ENCODE measurements around the gene GRID2.
A peak's percentile ranks its signal among the peaks of the same experiment; 100 is the strongest.

The GRID2 gene

GRCh38 chr4:93084599-93085305, 781.0 kb downstream of the GRID2 start:
- no peak for DNase-seq (ENCODE audit: low spot score)

- peak; percentile 36 for DNase-seq (ENCODE audit: low spot score)
Observed at GRCh38 chr4:93086356-93086755, 782.6 kb downstream of the GRID2 start.

- no peak for DNase-seq (ENCODE audit: low spot score)
Observed at GRCh38 chr4:93092765-93093164, 789.0 kb downstream of the GRID2 start.

GRCh38 chr4:93103042-93103441, 799.3 kb downstream of the GRID2 start:
- DNase-seq (ENCODE audit: low spot score), result no peak

- no peak for DNase-seq (ENCODE audit: low spot score)
Observed at GRCh38 chr4:93116624-93117023, 812.9 kb downstream of the GRID2 start.

- DNase-seq (ENCODE audit: low spot score), result no peak
Observed at GRCh38 chr4:93127489-93127888, 823.7 kb downstream of the GRID2 start.

- no peak for DNase-seq (ENCODE audit: low spot score)
Observed at GRCh38 chr4:93132631-93133030, 828.9 kb downstream of the GRID2 start.

- DNase-seq (ENCODE audit: low spot score), result no peak
Observed at GRCh38 chr4:93139118-93139517, 835.4 kb downstream of the GRID2 start.

GRCh38 chr4:93143902-93144301, 840.1 kb downstream of the GRID2 start:
- no peak for DNase-seq (ENCODE audit: low spot score)

- DNase-seq (ENCODE audit: low spot score), result no peak
Observed at GRCh38 chr4:93144644-93145043, 840.9 kb downstream of the GRID2 start.

- DNase-seq (ENCODE audit: low spot score), result no peak
Observed at GRCh38 chr4:93147524-93148212, 843.9 kb downstream of the GRID2 start.

GRCh38 chr4:93152491-93152890, 848.7 kb downstream of the GRID2 start:
- DNase-seq (ENCODE audit: low spot score), result no peak

GRCh38 chr4:93157986-93158385, 854.2 kb downstream of the GRID2 start:
- no peak for DNase-seq (ENCODE audit: low spot score)

GRCh38 chr4:93168053-93168452, 864.3 kb downstream of the GRID2 start:
- no peak for DNase-seq (ENCODE audit: low spot score)

GRCh38 chr4:93169966-93170365, 866.2 kb downstream of the GRID2 start:
- DNase-seq (ENCODE audit: low spot score), result no peak

GRCh38 chr4:93174598-93174997, 870.8 kb downstream of the GRID2 start:
- DNase-seq (ENCODE audit: low spot score), result no peak

GRCh38 chr4:93178279-93178678, 874.5 kb downstream of the GRID2 start:
- no peak for DNase-seq (ENCODE audit: low spot score)

GRCh38 chr4:93179044-93179443, 875.3 kb downstream of the GRID2 start:
- DNase-seq (ENCODE audit: low spot score), result no peak

- peak; percentile 10 for DNase-seq (ENCODE audit: low spot score)
Observed at GRCh38 chr4:93182722-93183121, 879.0 kb downstream of the GRID2 start.

- no peak for DNase-seq (ENCODE audit: low spot score)
Observed at GRCh38 chr4:93183576-93183975, 879.8 kb downstream of the GRID2 start.

- DNase-seq (ENCODE audit: low spot score), result no peak
Observed at GRCh38 chr4:93184053-93184452, 880.3 kb downstream of the GRID2 start.

GRCh38 chr4:93186846-93187245, 883.1 kb downstream of the GRID2 start:
- no peak for DNase-seq (ENCODE audit: low spot score)

GRCh38 chr4:93187466-93187865, 883.7 kb downstream of the GRID2 start:
- no peak for DNase-seq (ENCODE audit: low spot score)

GRCh38 chr4:93187892-93188291, 884.1 kb downstream of the GRID2 start:
- no peak for DNase-seq (ENCODE audit: low spot score)
